ENCODE results near the gene TMEM179. TPM values are rescaled to one million over a fixed set of nuclear protein-coding genes. Genes with fewer than 3 reads are reported as not detected.

Gene TMEM179
- total RNA-seq, 1 donor from 2014 or later = not detected

DNA sequence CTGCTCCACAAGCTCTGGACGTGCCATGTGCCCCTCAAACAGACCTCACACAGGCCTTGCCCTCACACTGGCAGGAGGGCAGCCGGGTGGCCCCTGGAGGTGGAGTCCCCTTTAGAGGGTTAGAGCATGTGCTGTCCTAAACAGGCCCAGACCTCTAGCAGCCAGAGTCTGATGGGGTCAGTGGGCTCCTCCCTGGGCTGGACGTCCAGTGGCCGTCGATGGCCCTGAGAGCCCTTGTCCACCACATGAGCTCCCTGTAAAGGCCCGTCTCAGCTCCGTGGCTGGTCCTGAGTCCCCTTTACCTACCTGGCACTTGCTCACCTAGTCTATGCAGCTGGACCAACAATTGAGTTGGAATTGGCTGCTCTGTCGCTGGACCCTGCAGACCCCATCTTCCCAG, 3.8 kb downstream of the TMEM179 start:
- Histone ChIP-seq H3K9me3 (no peaks in the 10 kb centered on the region), H3K27ac (no peak overlapping the region), H3K27me3 (ENCODE audit: low read depth) (peaks cover 67% of the 10 kb centered on the region), H3K36me3 (no peaks in the 10 kb centered on the region), H3K4me3 (no peak overlapping the region), H3K4me1 (no peaks in the 10 kb centered on the region)
- intact Hi-C loops (cut with DNase I) = no loop called here
- DNase-seq (peak; percentile 39), ATAC-seq (no peak)
- TF ChIP-seq, protein P1, sequence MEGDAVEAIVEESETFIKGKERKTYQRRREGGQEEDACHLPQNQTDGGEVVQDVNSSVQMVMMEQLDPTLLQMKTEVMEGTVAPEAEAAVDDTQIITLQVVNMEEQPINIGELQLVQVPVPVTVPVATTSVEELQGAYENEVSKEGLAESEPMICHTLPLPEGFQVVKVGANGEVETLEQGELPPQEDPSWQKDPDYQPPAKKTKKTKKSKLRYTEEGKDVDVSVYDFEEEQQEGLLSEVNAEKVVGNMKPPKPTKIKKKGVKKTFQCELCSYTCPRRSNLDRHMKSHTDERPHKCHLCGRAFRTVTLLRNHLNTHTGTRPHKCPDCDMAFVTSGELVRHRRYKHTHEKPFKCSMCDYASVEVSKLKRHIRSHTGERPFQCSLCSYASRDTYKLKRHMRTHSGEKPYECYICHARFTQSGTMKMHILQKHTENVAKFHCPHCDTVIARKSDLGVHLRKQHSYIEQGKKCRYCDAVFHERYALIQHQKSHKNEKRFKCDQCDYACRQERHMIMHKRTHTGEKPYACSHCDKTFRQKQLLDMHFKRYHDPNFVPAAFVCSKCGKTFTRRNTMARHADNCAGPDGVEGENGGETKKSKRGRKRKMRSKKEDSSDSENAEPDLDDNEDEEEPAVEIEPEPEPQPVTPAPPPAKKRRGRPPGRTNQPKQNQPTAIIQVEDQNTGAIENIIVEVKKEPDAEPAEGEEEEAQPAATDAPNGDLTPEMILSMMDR (IDR thresholded peaks at IDR 0.05) = no peak

- Histone ChIP-seq H3K9me3 (no peaks in the 10 kb centered on the region), H3K27me3 (ENCODE audit: low read depth) (peaks cover 63% of the 10 kb centered on the region), H3K27ac (no peak overlapping the region), H3K4me3 (no peak overlapping the region), H3K4me1 (no peaks in the 10 kb centered on the region), H3K36me3 (no peaks in the 10 kb centered on the region)
- TF ChIP-seq, protein P1 (IDR thresholded peaks at IDR 0.05) = no peak
- ATAC-seq (no peak), DNase-seq (peak; percentile 44)
- intact Hi-C loops (cut with DNase I) = no loop called here
Measured at GRCh38 chr14:104600141-104600643, 4.4 kb downstream of the TMEM179 start.

- Histone ChIP-seq H3K27me3 (ENCODE audit: low read depth) (peaks cover 57% of the 10 kb centered on the region), H3K4me3 (no peak overlapping the region), H3K27ac (no peak overlapping the region), H3K9me3 (no peaks in the 10 kb centered on the region), H3K4me1 (no peaks in the 10 kb centered on the region), H3K36me3 (no peaks in the 10 kb centered on the region)
- TF ChIP-seq, protein P1 (IDR thresholded peaks at IDR 0.05) = no peak
- intact Hi-C loops (cut with DNase I) = no loop called here
- DNase-seq (peak; percentile 39), ATAC-seq (no peak)
Measured at GRCh38 chr14:104599446-104599845, 5.1 kb downstream of the TMEM179 start.

DNA sequence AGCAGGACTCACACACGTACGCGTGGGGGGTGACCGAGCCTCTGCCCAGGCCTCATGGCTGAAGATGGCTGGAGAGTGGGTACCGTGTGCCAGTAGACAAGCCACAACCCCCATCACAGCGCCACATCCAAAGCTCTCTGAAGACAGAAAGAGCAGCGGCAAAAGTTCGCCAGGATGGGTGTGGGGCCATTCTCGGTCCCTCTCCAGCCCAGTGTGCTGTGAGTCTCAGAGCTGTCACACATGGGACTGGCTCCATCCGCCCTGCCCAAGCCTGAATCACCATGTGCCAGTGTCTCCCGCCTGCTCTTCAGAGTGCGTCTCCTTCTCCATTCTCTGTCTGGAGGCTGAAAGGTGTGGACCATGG, 5.7 kb downstream of the TMEM179 start:
- ATAC-seq (no peak), DNase-seq (peak; percentile 34)
- Histone ChIP-seq H3K36me3 (no peaks in the 10 kb centered on the region), H3K27ac (no peak overlapping the region), H3K27me3 (ENCODE audit: low read depth) (peaks cover 51% of the 10 kb centered on the region), H3K4me1 (no peaks in the 10 kb centered on the region), H3K4me3 (no peak overlapping the region), H3K9me3 (no peaks in the 10 kb centered on the region)
- intact Hi-C loops (cut with DNase I) = no loop called here
- TF ChIP-seq, protein P1 (IDR thresholded peaks at IDR 0.05) = no peak

DNA sequence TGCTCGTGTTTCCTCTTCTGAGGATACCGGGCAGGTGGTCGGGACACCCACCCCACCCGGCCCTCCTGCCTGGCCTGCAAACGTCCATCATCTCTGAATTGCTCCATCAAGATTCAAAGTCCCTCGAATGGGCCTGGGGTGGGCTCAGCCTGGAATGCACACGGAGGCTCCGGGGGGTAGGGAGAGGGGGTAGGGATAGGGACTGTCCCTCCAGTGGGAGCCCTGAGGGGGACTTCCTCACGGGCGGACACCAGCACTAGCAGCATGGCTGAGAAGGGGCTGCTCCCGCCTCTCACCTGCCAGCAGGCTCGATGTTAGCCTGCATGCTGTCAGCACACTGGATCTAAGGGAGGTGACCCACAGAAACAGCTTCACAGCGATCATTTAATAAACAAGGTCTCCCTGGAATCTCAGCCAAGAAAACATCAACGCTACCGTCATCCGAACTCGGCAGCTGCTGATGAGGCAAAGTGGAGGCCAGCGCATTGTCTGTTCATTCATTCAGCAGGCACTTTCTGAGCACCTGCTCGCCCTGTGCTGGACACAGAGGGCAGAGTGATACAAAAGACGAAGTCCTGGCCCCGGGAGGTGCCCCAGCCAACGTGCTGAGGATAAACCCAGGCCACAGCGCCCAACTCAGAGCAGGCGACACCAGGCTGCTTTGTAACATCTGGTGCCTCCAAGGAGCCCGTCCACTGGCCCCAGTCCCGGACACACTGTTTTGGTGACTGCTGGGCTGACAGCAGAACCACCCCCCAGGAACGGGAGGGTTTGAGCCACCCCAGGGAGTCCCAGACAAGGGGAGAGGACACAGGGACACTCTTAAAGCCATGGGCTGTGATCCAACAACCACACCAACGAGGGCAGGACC, 6.3 kb downstream of the TMEM179 start:
- intact Hi-C loops (cut with DNase I) = no loop called here
- H3K27me3 ChIP-seq (ENCODE audit: low read depth) = peaks cover 46% of the 10 kb centered on the region
- DNase-seq = peak; percentile 40

More for the DNA sequence above, 6.3 kb downstream of the TMEM179 start:
- Histone ChIP-seq H3K36me3 (no peaks in the 10 kb centered on the region), H3K27ac (no peak overlapping the region), H3K4me1 (no peaks in the 10 kb centered on the region), H3K9me3 (no peaks in the 10 kb centered on the region), H3K4me3 (no peak overlapping the region)
- no peak for ATAC-seq
- TF ChIP-seq, protein P1 (IDR thresholded peaks at IDR 0.05) = no peak

Data from lower lobe of right lung (tissue), 2 donors.